Muscle of leg (tissue), 16 donors: ENCODE results near the gene FADS3. TPM values are rescaled to one million over a fixed set of nuclear protein-coding genes. Genes with fewer than 3 reads are reported as not detected.
A peak's percentile ranks its signal among the peaks of the same experiment; 100 is the strongest.

Experiments used
- DNase-seq: peaks from one replicate; pipeline ENCODE4 v3.0.0; 2013
- H3K27ac ChIP-seq: one replicate; pipeline ENCODE4 v1.5.1; 2013; ENCODE audit warnings: mild to moderate bottlenecking, low read length, control low read depth
- H3K27me3 ChIP-seq: one replicate; pipeline ENCODE4 v1.6.1; 2013; ENCODE audit warnings: low read length; ENCODE audit not compliant: control insufficient read depth, insufficient read depth
- H3K36me3 ChIP-seq: one replicate; pipeline ENCODE4 v1.6.1; 2013; ENCODE audit warnings: low read length; ENCODE audit not compliant: control insufficient read depth, insufficient read depth
- H3K4me1 ChIP-seq: one replicate; pipeline ENCODE4 v1.6.1; 2013; ENCODE audit warnings: low read length; ENCODE audit not compliant: control insufficient read depth, insufficient read depth
- H3K4me3 ChIP-seq: one replicate; pipeline ENCODE4 v1.5.1; 2013; ENCODE audit warnings: low read length, control low read depth
- H3K9me3 ChIP-seq: replicated peaks from 2 replicates; pipeline ENCODE4 v1.6.1; 2013; ENCODE audit warnings: low read depth, low read length; ENCODE audit not compliant: control insufficient read depth
- WGBS: methylation state at CpG from one replicate; pipeline ENCODE4 v1.1.5; 2013; ENCODE audit warnings: missing lambda C conversion rate; ENCODE audit not compliant: insufficient coverage; 5-methylcytosine and 5-hydroxymethylcytosine counted together
- long read RNA-seq, 11 donors: transcript quantifications; one replicate each; lab custom pipeline, GENCODE V29; 2026
- polyA plus RNA-seq, 8 donors: library from polyadenylated mRNA; unstranded; fragments of 120-200 nt; gene quantifications; one replicate each; pipeline versions ENCODE4 v1.2.1 to v1.2.3, GENCODE V29; 2013; ENCODE audit warnings: inconsistent platforms in 1 of 8, low replicate concordance in 1 of 8; ENCODE audit not compliant: insufficient read length in 8 of 8, insufficient read depth in 1 of 8
- total RNA-seq: library from RNA; stranded (reverse); fragments of 120-200 nt; gene quantifications from one replicate; pipeline ENCODE4 v1.2.4, GENCODE V29; 2013

Gene FADS3, protein sequence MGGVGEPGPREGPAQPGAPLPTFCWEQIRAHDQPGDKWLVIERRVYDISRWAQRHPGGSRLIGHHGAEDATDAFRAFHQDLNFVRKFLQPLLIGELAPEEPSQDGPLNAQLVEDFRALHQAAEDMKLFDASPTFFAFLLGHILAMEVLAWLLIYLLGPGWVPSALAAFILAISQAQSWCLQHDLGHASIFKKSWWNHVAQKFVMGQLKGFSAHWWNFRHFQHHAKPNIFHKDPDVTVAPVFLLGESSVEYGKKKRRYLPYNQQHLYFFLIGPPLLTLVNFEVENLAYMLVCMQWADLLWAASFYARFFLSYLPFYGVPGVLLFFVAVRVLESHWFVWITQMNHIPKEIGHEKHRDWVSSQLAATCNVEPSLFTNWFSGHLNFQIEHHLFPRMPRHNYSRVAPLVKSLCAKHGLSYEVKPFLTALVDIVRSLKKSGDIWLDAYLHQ
- 32.0 TPM for total RNA-seq
- polyA plus RNA-seq: 10 to 100 TPM; 30.5 to 43.7 (median 39.6) TPM
- long read RNA-seq, donor 1, transcript FADS3-201 (12 exons, 1,779 nt): major isoform, 6 of 11 reads
- long read RNA-seq, donor 1, partial matches to known transcripts: 0 of 11 reads
- long read RNA-seq, donor 1, other reads (novel, unspliced or antisense): 5 of 11 reads
- long read RNA-seq, donor 2: 0 reads
- long read RNA-seq, donor 3, transcript FADS3-201 (12 exons, 1,779 nt): major isoform, 11 of 11 reads
- long read RNA-seq, donor 3, partial matches to known transcripts: 0 of 11 reads
- long read RNA-seq, donor 3, other reads (novel, unspliced or antisense): 0 of 11 reads
- long read RNA-seq, donor 4, partial matches to known transcripts: 0 of 3 reads
- long read RNA-seq, donor 4, other reads (novel, unspliced or antisense): 0 of 3 reads
- long read RNA-seq, donor 5, transcript FADS3-201 (12 exons, 1,779 nt): major isoform, 10 of 18 reads
- long read RNA-seq, donor 5, partial matches to known transcripts: 6 of 18 reads
- long read RNA-seq, donor 5, other reads (novel, unspliced or antisense): 0 of 18 reads
- long read RNA-seq, donor 6, transcript FADS3-201 (12 exons, 1,779 nt): major isoform, 5 of 15 reads
- long read RNA-seq, donor 6, transcript FADS3-202 (6 exons, 1,452 nt): major isoform, 5 of 15 reads
- long read RNA-seq, donor 6, partial matches to known transcripts: 5 of 15 reads
- long read RNA-seq, donor 6, other reads (novel, unspliced or antisense): 0 of 15 reads
- long read RNA-seq, donor 7, partial matches to known transcripts: 0 of 3 reads
- long read RNA-seq, donor 7, other reads (novel, unspliced or antisense): 0 of 3 reads
- long read RNA-seq, donor 8, partial matches to known transcripts: 0 of 5 reads
- long read RNA-seq, donor 8, other reads (novel, unspliced or antisense): 0 of 5 reads
- long read RNA-seq, donor 9, partial matches to known transcripts: 0 of 3 reads
- long read RNA-seq, donor 9, other reads (novel, unspliced or antisense): 0 of 3 reads
- long read RNA-seq, donor 10, transcript FADS3-201 (12 exons, 1,779 nt): major isoform, 6 of 20 reads
- long read RNA-seq, donor 10, partial matches to known transcripts: 5 of 20 reads
- long read RNA-seq, donor 10, other reads (novel, unspliced or antisense): 6 of 20 reads
- long read RNA-seq, donor 11, partial matches to known transcripts: 0 of 4 reads
- long read RNA-seq, donor 11, other reads (novel, unspliced or antisense): 0 of 4 reads

DNA sequence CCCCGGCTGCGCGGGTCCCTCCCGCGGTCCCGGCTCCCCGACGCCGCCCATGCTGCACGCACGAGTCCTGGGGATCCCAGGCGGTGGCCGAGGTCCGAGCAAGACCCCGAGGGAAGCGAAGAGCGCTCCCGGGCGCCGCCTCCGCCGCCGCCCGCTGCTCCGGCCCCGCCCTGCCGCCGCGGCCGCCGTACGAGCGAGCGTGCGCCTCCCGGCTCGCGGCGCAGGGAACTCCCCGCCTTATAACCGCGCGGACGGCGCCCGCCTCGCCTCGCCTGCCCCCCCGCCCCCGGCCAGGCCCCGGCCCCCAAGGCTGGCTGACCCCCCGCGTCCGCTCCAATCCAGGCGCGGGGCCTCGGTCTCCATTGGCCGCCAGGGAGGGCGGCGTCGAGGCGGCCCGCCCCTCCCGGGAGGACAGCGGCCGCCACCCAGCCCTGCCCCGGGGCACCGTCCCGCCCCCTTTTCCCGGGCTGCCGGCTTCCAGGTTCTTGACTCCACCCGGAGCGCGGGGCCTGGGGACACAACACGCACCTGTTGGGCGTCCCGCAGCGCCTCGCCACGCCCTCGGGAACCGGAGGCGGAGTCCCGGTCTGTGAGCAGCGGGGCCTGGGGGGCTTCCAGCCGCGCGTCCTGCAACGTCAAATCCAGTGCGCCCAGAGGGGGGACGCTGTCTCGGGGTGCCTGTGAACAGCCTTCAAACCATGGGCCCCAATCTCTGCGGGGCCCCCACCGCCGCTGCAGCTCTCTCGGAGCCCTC lies at the start of gene FADS3:
TSS of gene FADS3 (minus strand) at position 215 of the 754 bp plus-strand sequence. CDS start at position 51, 164 bp downstream.
- Histone ChIP-seq H3K9me3 (peaks cover 2% of the 10 kb centered on the region), H3K27ac (peak within 1 kb of the TSS; percentile 77), H3K4me1 (peaks cover 38% of the 10 kb centered on the region), H3K36me3 (peaks cover 13% of the 10 kb centered on the region), H3K4me3 (peak within 1 kb of the TSS; percentile 65), H3K27me3 (no peaks in the 10 kb centered on the region)
- under 1% methylated on average over 89 of the region's 96 CpGs for WGBS
- DNase-seq: peak; percentile 91

DNA sequence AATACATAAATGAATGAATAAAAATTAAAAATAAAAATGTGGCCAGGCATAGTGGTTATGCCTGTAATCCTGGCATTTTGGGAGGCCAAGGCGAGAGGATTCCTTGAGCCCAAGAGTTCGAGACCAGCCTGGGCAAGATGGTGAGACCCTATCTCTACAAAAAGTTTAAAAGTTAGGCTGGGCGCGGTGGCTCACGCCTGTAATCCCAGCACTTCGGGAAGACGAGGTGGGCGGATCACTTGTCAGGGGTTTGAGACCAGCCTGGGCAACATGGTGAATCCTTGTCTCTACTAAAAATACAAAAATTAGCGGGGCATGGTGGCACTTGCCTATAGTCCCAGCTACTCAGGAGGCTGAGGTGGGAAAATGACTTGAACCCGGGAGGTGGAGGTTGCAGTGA lies 49.1 kb upstream of the FADS3 start:
- DNase-seq: no peak
- H3K27ac ChIP-seq: no peak overlapping the region
- no peaks in the 10 kb centered on the region for H3K36me3 ChIP-seq
- H3K4me3 ChIP-seq: no peak overlapping the region
- H3K27me3 ChIP-seq: no peaks in the 10 kb centered on the region
- H3K4me1 ChIP-seq: no peaks in the 10 kb centered on the region
- H3K9me3 ChIP-seq: peaks cover 14% of the 10 kb centered on the region
- WGBS: 87% methylated on average over 5 of the region's 10 CpGs

DNA sequence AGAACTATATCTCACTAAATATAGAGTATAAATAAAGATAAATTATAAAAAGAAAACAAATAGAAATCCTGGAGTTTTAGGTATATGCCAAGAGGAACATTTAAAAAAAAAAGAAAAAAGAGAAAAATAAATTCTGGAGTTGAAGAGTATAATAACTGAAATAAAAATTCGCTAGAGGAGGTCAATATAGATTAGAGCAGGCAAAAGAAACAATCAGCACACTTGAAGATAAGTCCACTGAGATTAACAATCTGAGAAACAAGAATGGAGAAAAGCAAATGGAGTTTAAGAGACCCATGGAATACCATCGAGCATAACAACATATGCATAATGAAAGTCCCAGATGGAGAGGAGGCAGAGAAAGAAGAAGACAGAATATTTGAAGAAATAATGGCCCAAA lies 44.5 kb upstream of the FADS3 start:
- no peak for DNase-seq
- Histone ChIP-seq H3K9me3 (peaks cover 17% of the 10 kb centered on the region), H3K4me1 (no peaks in the 10 kb centered on the region), H3K4me3 (no peak overlapping the region), H3K27ac (no peak overlapping the region), H3K36me3 (no peaks in the 10 kb centered on the region), H3K27me3 (no peaks in the 10 kb centered on the region)
- no CpG with 5 or more reads among the region's 2 CpGs for WGBS

DNA sequence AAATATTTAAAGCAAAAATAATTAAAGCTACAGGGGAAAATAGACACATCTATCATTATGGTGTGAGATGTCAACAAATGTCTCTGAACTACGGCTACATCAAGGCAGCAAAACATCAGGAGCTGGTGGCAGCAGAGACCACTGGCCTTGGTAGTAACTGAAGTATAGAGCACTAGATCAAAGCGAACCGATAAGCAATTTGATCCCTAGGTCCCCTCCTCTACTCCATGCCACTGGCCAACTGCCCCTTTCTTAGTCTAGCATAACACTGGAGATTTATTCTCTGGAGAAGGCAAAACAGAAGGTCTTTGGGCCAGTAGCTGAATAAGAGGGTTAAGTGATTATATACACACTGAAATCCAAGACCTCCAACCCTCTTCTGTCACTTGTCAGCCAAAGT lies 39.6 kb upstream of the FADS3 start:
- 71% methylated on average over 1 of the region's 3 CpGs for WGBS
- H3K36me3 ChIP-seq: no peaks in the 10 kb centered on the region
- no peak for DNase-seq
- H3K4me3 ChIP-seq: no peak overlapping the region
- H3K27me3 ChIP-seq: no peaks in the 10 kb centered on the region
- H3K9me3 ChIP-seq: peaks cover 4% of the 10 kb centered on the region
- no peak overlapping the region for H3K27ac ChIP-seq
- peaks cover 3% of the 10 kb centered on the region for H3K4me1 ChIP-seq

DNA sequence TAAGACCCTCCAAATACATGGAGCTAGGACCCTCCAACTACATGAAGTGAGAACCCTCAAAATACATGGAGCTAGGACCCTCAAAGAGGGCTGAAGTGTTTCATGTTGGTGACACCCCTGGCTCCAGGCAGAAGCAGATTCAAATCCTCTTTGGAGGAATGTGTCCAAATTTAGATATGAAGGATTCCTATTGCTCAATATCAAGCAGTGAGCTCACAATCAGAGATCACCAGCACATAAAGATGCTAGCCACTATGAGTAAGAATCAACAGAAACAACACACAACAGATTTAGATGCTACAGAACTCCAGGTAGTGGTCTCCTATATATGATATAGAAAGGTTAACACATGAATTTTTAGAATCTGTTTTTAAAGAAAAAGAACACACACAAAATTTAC lies 37.3 kb upstream of the FADS3 start:
- Histone ChIP-seq H3K9me3 (peaks cover 3% of the 10 kb centered on the region), H3K4me1 (peaks cover 24% of the 10 kb centered on the region), H3K27ac (no peak overlapping the region), H3K27me3 (no peaks in the 10 kb centered on the region), H3K4me3 (no peak overlapping the region), H3K36me3 (no peaks in the 10 kb centered on the region)
- DNase-seq: no peak

DNA sequence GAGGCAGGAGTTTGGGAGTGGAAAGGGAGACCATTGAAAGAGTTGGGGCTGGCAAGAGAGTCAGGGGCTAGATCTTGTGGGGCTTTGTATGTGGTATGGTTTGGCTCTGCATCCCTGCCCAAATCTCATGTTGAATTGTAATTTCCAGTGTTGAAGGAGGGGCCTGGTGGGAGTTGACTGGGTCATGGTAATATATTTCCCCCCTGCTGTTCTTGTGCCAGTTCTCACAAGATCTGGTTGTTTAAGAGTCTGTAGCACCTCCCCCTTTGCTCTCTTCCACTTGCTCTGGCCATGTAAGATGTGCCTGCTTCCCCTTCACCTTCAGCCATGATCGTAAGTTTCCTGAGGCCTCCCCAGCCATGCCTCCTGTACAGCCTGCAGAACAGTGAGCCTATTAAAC lies 36.2 kb upstream of the FADS3 start:
- WGBS: no CpG with 5 or more reads among the region's 1 CpG
- no peak for DNase-seq
- no peaks in the 10 kb centered on the region for H3K27me3 ChIP-seq
- H3K9me3 ChIP-seq: no peaks in the 10 kb centered on the region
- H3K36me3 ChIP-seq: no peaks in the 10 kb centered on the region
- peaks cover 35% of the 10 kb centered on the region for H3K4me1 ChIP-seq
- no peak overlapping the region for H3K4me3 ChIP-seq
- H3K27ac ChIP-seq: no peak overlapping the region

DNA sequence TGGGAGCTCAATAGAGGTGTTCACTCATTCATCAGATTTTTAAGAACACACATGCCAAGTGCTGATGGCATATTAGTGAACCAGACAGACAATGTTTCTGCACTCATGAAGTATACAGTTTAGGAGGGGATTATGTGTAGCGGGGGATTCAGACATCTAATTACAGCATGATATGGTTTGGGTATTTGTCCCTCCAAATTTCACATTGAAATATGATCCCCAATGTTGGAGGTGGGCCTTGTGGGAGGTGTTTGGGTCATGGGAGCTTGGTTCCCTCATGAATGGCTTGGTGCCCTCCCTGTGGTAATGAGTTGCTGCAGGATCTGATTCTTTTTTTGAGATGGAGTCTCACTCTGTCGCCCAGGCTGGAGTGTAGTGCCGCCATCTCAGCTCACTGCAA lies 34.9 kb upstream of the FADS3 start:
- peak; percentile 43 for DNase-seq
- H3K27ac ChIP-seq: peak overlapping the region; percentile 4
- 83% methylated on average over 1 of the region's 3 CpGs for WGBS
- H3K27me3 ChIP-seq: no peaks in the 10 kb centered on the region
- H3K4me3 ChIP-seq: no peak overlapping the region
- H3K9me3 ChIP-seq: no peaks in the 10 kb centered on the region
- peaks cover 47% of the 10 kb centered on the region for H3K4me1 ChIP-seq
- H3K36me3 ChIP-seq: no peaks in the 10 kb centered on the region

DNA sequence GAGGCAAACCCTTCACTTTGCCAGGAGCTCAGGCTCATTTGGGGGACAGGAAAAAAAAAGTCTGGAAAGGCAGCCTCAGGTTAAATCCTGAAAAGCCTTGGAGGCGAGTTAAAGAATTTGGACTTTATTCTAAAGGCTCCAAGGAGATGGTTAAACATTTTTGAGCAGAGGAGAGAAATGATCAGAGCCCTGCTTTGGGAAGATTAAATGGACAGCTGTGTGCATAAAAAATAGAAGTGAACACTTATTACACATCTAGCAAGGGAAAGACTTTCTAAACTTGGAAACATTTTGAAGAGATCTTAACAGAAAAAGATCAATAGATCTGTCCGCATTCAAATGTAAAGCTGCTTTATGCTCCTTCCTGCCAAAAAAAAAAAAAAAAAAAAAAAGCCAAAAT lies 34.4 kb upstream of the FADS3 start:
- H3K27ac ChIP-seq: peak overlapping the region; percentile 99
- DNase-seq: peak; percentile 78
- no CpG with 5 or more reads among the region's 2 CpGs for WGBS
- H3K36me3 ChIP-seq: no peaks in the 10 kb centered on the region
- no peaks in the 10 kb centered on the region for H3K9me3 ChIP-seq
- H3K4me1 ChIP-seq: peaks cover 49% of the 10 kb centered on the region
- H3K27me3 ChIP-seq: no peaks in the 10 kb centered on the region
- H3K4me3 ChIP-seq: no peak overlapping the region

DNA sequence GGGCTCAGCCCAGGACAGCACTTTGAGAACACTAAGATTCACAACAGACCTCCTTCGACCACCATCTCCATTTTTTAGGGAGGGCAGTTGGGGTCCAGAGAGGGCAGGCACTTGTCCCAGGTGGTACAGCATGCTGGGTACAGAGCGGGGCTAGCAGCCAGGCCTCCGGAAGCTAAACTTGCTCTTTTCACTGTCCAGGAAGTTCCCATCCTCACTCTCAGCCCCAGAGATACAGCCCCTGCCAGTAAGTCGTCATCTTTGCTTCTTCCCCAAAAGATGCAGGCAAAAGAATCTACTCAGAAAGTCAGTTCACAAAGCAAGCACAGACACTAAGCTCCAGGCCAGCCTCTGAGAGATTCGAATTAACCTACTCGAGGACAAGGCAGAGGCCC lies 32.7 kb upstream of the FADS3 start:
- peak overlapping the region; percentile 99 for H3K27ac ChIP-seq
- no peak overlapping the region for H3K4me3 ChIP-seq
- WGBS: 13% methylated on average over 6 of the region's 6 CpGs
- no peaks in the 10 kb centered on the region for H3K36me3 ChIP-seq
- H3K27me3 ChIP-seq: no peaks in the 10 kb centered on the region
- H3K4me1 ChIP-seq: peaks cover 63% of the 10 kb centered on the region
- no peaks in the 10 kb centered on the region for H3K9me3 ChIP-seq
- peak; percentile 90 for DNase-seq
